A204.1 (cell line): ENCODE results near the gene WDR75.
A peak's percentile ranks its signal among the peaks of the same experiment; 100 is the strongest.

Experiments used
- FAIRE-seq: peaks from 2 replicates; lab custom pipeline; 2012; peaks lifted over from hg19 to GRCh38; lab: Jason Lieb, UNC

The WDR75 gene

GRCh38 chr2:189500456-189501160 lies 59.3 kb downstream of the WDR75 start:
- no peak for FAIRE-seq

GRCh38 chr2:189501487-189501886 lies 60.2 kb downstream of the WDR75 start:
- FAIRE-seq = no peak

GRCh38 chr2:189502714-189503113 lies 61.4 kb downstream of the WDR75 start:
- no peak for FAIRE-seq

GRCh38 chr2:189504238-189504637 lies 63.0 kb downstream of the WDR75 start:
- no peak for FAIRE-seq

- no peak for FAIRE-seq
Observed at GRCh38 chr2:189505492-189505891, 64.2 kb downstream of the WDR75 start.

- no peak for FAIRE-seq
Observed at GRCh38 chr2:189506514-189506976, 65.3 kb downstream of the WDR75 start.

GRCh38 chr2:189511210-189511959 lies 70.1 kb downstream of the WDR75 start:
- FAIRE-seq = no peak

- peak; percentile 19 for FAIRE-seq
Observed at GRCh38 chr2:189511960-189512319, 70.7 kb downstream of the WDR75 start.

GRCh38 chr2:189512879-189513278 lies 71.6 kb downstream of the WDR75 start:
- no peak for FAIRE-seq

GRCh38 chr2:189514104-189514503 lies 72.8 kb downstream of the WDR75 start:
- no peak for FAIRE-seq

- FAIRE-seq = no peak
Observed at GRCh38 chr2:189515264-189515663, 74.0 kb downstream of the WDR75 start.

GRCh38 chr2:189516546-189516945 lies 75.3 kb downstream of the WDR75 start:
- FAIRE-seq = no peak

GRCh38 chr2:189517847-189518535 lies 76.7 kb downstream of the WDR75 start:
- no peak for FAIRE-seq

- FAIRE-seq = no peak
Observed at GRCh38 chr2:189519631-189520387, 78.5 kb downstream of the WDR75 start.

GRCh38 chr2:189521699-189522434 lies 80.6 kb downstream of the WDR75 start:
- FAIRE-seq = no peak

- no peak for FAIRE-seq
Observed at GRCh38 chr2:189522435-189523151, 81.3 kb downstream of the WDR75 start.

- FAIRE-seq = no peak
Observed at GRCh38 chr2:189524746-189525145, 83.5 kb downstream of the WDR75 start.
